ENCODE results near the gene WDR48.

DNA sequence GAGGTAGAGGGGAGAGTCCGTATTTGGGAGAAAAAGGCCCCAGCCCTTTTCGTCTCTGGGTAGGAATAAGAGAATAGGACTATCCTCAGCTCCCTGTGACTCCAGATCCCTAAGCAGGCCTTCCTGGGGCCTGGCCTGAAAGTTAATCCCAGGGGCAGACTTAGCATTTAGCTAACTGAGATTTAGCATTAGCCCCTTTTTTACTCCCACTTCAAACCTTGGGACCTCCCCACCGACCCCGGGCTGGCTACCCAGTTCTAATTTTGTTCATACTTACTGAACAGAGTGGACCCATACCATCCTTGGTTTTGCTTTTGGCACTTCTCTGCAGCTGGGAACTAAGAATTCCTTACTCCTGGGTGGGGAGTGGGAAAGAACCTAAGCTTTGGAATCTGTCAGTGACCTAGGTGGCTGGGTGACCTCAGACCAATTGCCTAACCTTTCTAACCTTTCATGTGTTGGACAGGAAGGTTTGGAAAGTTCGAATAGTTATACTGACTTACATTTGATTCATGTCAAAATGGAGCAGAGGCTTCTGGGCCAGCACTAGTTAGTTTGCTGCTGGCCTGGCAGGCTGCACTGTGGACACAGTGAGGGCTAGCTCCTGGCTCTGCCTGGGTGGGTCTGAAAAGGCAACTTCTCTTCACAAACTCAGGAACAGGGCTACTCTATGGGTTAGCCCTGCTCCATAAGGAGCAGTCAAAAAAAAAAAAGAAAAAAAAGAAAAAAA, 67.3 kb downstream of the WDR48 start:
- TF ChIP-seq ZBTB8A (IDR thresholded peaks at IDR 0.05; ENCODE audit: partially characterized antibody) (no peak), TAF1 (IDR thresholded peaks at IDR 0.05; ENCODE audit: control insufficient read depth, extremely low read depth, insufficient read depth, low read length, severe bottlenecking) (no peak), BRCA1 (IDR thresholded peaks at IDR 0.05) (no peak), BRCA1 (CRISPR knock-in tag; IDR thresholded peaks at IDR 0.05) (no peak), ZNF263 (CRISPR knock-in tag; IDR thresholded peaks at IDR 0.05; ENCODE audit: borderline replicate concordance) (no peak), ZNF24 (IDR thresholded peaks at IDR 0.05) (no peak), ZNF408 (CRISPR knock-in tag; IDR thresholded peaks at IDR 0.05; ENCODE audit: low read depth) (no peak), IRF2 (CRISPR knock-in tag; IDR thresholded peaks at IDR 0.05) (no peak), PHF8 (IDR thresholded peaks at IDR 0.05; ENCODE audit: borderline replicate concordance, low read length) (no peak), ZFX (CRISPR knock-in tag; IDR thresholded peaks at IDR 0.05) (no peak), ZBTB7A (IDR thresholded peaks at IDR 0.05; ENCODE audit: borderline replicate concordance, control insufficient read depth, low read depth, low read length) (no peak), HNRNPUL1 (IDR thresholded peaks at IDR 0.05; ENCODE audit: low read length) (no peak), EZH2 (IDR thresholded peaks at IDR 0.05; ENCODE audit: borderline replicate concordance, low read depth, low read length) (no peak), L3MBTL2 (IDR thresholded peaks at IDR 0.05) (no peak)
- TF ChIP-seq, protein P1, sequence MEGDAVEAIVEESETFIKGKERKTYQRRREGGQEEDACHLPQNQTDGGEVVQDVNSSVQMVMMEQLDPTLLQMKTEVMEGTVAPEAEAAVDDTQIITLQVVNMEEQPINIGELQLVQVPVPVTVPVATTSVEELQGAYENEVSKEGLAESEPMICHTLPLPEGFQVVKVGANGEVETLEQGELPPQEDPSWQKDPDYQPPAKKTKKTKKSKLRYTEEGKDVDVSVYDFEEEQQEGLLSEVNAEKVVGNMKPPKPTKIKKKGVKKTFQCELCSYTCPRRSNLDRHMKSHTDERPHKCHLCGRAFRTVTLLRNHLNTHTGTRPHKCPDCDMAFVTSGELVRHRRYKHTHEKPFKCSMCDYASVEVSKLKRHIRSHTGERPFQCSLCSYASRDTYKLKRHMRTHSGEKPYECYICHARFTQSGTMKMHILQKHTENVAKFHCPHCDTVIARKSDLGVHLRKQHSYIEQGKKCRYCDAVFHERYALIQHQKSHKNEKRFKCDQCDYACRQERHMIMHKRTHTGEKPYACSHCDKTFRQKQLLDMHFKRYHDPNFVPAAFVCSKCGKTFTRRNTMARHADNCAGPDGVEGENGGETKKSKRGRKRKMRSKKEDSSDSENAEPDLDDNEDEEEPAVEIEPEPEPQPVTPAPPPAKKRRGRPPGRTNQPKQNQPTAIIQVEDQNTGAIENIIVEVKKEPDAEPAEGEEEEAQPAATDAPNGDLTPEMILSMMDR (IDR thresholded peaks at IDR 0.05 in 2 of 3, conservative IDR thresholded peaks at IDR 0.05 in 1 of 3; ENCODE audit: insufficient read depth in 2 of 3, low read depth in 1 of 3, low read length in 3 of 3), result no peak
